ENCODE results near the gene TNFRSF6B.
"Not testable (repeated sequence)": the region's sequence is repeated elsewhere in the genome, so short reads cannot be mapped to it uniquely, and the experiment has no call there.

Gene TNFRSF6B

DNA sequence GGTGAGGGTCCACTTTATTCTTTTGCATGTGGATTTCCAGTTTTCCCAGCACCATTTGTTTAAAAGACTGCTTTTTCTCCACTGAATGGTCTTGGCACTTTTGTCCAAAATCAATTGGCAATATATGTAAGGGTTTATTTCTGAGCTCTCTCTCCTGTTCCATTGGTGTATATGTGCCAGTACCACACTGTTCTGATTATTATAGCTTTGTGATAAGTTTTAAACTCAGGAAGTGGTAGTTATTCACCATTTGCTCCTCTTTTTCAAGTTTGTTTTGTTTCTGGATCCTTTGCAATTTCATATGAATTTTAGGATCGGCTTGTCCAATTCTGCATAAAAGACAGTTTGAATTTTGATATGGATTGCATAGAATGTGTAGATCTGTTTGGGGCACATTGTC lies 15.7 kb downstream of the TNFRSF6B start:
- DNase-seq, result no peak

DNA sequence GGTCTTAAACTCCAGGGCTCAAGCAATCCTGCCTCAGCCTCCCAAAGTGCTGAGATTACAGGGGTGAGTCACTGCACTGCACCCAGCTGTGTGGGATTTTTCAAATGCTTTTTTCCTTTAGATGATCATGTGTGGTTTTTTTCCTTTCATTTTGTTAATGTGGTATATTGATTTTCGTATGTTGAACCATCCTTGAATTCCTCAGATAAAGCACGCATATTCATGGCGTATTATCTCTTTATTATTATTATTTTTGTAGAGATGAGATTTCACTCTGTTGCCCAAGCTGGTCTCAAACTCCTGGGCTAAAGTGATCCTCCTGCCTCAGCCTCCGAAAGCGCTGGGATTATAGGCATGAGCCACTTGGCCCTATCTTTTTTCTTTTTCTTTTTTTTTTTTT lies 18.4 kb downstream of the TNFRSF6B start:
- DNase-seq, result no peak

DNA sequence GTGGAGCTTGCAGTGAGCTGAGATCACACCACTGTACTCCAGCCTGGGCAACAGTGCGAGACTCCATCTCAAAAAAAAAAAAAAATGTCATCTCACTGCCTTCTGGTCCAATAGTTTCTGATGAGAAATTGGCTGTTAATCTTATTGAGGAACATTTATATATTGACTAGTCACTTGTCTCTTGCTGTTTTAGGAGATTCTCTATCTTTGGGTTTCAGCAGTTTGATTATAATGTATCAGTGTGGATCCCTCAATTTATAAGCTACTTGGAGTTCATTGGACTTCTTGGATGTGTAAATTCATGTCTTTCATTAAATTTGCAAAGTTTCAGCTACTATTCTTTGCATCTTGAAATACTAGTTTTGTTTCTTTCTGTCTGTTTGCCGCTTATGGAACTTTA lies 22.5 kb downstream of the TNFRSF6B start:
- DNase-seq, result no peak

DNA sequence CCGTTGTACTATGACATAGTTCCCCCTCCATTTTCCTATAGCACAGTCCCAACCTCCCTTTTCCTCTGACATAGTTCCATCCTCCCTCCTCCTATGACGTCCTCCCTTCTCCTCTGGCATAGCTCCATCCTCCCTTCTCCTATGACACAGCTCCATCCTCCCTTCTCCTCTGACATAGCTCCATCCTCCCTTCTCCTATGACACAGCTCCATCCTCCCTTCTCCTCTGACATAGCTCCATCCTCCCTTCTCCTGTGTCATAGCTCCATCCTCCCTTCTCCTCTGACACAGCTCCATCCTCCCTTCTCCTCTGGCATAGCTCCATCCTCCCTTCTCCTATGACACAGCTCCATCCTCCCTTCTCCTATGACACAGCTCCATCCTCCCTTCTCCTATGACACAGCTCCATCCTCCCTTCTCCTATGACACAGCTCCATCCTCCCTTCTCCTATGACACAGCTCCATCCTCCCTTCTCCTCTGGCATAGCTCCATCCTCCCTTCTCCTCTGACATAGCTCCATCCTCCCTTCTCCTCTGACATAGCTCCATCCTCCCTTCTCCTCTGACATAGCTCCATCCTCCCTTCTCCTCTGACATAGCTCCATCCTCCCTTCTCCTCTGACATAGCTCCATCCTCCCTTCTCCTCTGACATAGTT lies 26.6 kb downstream of the TNFRSF6B start:
- DNase-seq, result not testable (repeated sequence)

DNA sequence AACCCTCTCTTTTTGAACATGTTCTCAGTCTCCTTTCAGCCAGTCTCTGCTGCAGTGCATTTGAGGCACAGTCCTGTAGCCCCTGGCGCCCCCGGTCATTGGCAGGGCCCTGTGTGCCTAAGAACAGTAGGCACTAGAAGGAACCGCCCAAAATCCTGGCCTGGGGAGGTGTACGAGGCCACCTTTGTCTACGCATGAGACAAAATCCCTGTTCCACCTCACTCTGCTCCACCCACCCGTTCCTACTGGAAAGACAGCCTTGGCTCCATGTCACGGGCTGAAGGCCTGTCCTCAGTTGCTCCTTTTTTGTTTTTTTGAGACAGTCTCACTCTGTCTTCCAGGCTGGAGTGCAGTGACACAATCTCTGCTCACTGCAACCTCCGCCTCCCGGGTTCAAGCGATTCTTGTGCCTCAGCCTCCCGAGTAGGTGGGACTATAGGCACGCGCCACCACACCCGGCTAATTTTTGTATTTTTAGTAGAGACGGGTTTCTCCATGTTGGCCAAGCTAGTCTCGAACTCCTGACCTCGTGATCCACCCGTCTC lies 33.8 kb downstream of the TNFRSF6B start:
- not testable (repeated sequence) for DNase-seq

DNA sequence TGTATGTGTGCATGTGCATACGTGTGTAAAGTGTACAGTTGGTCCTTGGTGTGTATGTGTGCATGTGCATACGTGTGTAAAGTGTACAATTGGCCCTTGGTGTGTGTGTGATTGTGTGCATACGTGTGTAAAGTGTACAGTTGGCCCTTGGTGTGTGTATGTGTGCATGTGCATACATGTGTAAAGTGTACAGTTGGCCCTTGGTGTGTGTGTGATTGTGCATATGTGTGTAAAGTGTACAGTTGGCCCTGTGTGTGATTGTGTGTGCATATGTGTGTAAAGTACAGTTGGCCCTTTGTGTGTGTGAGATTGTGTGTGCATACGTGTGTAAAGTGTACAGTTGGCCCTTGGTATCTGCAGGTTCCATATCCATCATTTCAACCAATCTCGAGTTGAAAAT lies 35.0 kb downstream of the TNFRSF6B start:
- DNase-seq, result no peak

DNA sequence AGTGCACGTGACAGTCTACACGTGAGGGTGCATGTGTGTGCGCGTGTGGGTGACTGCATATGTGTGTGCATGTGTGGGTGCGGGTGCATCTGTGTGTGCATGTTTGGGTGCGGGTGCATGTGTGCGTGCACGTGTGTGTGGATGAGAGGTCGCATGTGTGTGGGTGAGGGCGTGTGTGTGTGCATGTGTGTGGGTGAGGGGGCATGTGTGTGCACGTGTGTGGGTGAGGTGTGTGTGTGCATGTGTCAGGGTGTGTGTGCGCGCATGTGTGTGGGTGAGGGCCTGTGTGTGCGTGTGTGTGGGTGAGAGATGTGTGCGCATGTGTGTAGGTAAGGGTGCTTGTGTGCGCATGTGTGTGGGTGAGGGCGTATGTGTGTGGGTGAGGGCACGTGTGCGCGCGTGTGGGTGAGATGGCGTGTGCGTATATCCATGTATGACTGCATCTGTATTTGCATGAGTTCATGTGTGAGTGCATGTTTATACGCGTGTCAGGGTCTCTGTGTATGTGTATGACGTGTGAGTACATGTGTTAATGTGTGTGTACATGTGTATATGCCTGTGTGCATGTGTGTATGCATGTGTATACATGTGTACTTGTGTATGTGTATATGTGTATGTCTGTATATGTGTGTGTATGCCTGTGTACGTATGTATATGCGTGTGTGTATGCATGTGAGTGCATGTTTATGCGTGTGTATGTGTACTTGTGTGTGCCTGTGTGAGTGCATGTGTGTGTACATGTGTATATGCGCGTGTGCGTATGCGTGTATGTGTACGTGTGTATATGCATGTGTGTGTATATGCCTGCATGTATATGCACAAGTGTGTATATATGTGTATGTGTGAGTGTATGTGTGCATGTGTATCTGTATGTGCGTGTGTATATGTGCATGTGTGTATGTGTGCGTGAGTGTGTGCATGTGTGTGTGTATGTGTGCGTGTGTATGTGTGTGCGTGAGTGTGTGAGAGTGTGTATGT lies 36.0 kb downstream of the TNFRSF6B start:
- no peak for DNase-seq

DNA sequence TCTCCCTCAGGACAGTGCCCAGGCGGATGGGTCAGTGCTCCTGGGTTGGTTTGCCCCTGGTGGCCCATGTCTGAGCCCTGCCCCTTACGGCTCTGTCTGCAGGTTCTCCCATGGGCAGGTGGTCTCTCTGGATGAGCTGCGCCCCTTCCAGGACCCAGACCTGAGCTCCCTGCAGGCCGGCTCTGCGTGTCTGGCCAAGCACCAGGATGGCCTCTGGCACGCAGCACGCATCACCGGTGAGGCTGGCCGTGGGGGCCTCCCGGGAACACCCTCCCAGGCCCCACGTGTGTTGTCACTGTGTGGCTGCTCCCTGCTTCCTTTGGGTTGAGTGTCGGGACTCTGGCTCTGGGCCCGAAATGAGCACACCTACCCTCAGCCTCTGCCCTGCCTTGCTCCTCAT lies 36.7 kb downstream of the TNFRSF6B start:
- no peak for DNase-seq

DNA sequence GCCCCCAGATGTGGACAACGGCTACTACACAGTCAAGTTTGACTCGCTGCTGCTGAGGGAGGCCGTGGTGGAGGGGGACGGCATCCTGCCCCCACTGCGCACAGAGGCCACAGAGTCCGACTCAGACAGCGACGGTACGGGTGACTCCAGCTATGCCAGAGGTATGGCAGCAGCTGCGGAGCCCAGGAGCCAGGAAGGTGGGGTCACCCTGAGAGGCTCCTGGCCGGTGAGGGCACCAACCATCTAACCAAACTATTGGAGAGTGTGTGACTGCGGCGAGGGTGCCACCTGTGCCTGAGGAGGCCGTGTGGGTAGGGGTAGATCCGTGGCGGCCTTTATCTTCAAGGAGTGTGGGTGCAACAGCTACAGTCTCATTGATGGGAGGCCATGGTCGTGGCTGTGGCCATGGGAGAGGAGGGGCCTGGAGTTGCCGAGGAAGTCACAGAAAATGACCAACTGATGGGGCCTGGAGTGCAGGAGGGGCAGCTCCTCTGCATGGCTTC lies 37.2 kb downstream of the TNFRSF6B start:
- no peak for DNase-seq

DNA sequence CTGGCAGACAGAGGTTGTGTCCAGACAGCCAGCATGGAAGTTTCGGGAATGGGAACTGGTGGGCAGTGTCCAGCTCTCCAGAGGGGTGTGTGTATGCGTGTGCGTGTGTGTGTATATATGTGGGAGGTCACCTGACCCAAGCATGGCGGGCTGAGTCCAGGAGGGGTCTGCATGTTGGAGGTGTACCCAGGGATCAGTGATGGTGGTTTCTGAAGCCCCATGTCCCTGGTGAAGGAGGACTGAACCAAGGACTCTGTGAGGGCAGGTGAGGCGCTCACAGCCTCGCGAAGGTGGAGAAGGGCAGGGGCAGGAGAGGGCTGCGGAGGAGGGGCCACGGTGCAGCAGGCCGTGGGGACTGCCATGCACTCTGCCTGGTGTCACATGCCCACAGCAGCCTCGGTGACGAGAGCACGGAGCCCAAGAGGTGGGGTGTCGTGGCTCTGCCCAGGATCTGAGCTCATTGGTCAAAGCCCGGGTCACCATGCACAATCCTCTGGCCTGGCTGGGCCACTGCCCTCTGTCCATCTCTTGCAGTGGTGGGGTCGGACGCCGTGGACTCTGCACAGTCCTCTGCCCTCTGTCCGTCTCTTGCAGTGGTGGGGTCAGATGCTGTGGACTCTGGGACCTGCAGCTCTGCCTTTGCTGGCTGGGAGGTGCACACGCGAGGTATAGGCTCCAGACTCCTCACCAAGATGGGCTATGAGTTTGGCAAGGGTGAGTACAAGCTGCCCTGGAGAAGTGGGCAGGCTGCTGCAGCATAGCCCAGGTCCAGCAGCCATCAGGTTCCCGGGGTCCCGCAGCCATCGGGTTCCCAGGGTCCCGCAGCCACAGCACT lies 37.9 kb downstream of the TNFRSF6B start:
- no peak for DNase-seq

DNA sequence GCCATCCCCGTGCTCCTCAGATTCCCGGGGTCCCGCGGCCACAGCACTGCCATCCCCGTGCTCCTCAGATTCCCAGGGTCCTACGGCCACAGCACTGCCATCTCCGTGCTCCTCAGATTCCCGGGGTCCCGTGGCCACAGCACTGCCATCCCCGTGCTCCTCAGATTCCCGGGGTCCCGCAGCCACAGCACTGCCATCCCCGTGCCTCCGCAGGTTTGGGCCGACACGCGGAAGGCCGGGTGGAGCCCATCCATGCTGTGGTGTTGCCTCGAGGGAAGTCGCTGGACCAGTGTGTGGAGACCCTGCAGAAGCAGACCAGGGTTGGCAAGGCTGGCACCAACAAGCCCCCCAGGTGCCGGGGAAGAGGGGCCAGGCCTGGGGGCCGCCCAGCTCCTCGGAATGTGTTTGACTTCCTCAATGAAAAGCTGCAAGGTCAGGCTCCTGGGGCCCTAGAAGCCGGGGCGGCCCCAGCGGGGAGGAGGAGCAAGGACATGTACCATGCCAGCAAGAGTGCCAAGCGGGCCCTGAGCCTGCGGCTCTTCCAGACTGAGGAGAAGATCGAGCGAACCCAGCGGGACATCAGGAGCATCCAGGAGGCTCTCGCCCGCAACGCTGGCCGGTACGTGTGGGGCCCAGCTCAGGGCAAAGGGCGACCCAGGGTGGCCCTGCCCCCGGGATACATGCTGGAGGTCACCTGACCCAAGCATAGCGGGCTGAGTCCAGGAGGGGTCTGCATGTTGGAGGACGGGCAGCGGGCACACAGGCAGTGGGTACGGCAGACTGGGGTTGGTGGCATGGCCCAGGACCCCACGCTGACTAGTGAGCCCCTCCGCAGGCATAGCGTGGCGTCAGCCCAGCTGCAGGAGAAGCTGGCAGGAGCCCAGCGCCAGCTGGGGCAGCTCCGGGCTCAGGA lies 38.8 kb downstream of the TNFRSF6B start:
- DNase-seq, result no peak

DNA sequence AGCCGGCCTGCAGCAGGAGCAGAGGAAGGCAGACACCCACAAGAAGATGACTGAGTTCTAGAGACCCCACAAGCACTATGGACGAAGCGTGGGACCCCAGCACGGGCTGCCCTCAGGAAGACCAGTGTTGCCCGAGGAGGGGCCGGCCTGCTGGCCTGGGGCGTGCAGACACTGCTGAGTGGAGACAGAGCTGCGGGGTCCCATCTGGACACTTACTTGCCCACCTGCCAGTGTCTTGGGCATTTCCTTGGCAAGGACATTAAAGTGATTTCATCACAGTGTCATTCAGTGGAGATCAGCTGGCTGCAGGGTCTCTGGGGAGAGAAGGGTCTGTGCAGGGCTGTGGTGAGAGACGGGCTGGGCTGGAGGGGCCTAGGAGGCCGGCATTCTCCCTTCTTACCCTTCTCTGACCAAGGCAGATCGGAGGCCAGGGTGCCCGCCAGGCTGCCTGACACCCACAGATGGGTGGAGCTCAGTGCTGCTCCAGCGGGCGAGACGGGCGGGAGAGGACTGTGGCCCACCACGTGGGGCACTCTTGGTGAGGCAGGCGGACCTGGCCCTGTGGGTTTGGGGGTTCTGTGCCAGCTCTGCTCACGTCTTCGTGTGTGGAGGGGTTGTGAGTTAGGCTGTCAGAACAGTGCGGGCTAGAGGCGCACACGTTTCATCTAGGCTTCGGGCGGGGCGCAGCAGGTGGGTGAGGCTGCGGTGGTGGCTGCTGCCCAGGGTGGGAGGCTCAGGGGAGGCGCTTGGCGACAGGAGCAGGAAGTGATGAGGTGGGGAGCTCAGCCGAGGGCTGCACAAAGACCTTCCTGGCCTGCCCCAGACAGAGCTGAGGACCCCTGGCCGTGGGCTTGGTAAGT lies 39.6 kb downstream of the TNFRSF6B start, which contains the start of gene LIME1:
LIME1 (plus strand) TSS at position 806 of the 860 bp plus-strand sequence. CDS start 886 bp downstream, outside the sequence.
- DNase-seq, result no peak

DNA sequence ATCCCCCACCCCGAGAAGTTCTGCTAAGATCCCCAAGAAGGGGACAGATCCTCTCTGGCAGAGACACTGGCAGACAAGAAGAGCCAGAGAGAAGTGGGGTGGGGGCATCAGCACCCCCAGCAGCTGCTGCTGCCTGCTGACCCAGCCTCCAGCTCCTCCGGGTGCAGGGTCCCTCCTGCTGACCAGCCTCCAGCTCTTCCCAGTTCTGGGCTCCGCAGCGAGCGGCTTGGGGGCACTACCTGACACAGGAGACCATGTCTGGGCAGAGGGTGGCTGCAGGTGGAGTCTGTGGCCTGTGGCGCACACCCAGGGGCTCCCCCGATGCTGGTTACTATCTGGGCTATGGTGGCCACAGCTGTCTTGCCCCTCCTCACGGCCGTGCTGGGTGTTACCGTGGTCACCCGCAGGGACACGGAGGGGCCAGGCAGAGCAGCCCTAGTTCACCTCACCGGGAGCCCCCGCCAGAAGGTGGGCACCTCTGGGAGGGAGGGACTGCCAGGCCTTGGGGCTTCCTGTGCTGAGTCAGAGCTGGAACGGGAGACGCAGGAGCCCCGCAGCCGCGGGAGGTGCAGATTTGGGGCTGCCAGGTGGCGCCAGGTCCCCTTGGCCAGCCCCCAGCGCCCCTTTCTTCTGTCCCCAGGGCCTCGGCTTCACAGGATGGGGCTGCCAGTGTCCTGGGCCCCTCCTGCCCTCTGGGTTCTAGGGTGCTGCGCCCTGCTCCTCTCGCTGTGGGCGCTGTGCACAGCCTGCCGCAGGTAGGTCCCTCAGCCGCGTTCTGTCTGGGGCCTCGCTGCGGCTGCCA lies 40.6 kb downstream of the TNFRSF6B start:
- no peak for DNase-seq

DNA sequence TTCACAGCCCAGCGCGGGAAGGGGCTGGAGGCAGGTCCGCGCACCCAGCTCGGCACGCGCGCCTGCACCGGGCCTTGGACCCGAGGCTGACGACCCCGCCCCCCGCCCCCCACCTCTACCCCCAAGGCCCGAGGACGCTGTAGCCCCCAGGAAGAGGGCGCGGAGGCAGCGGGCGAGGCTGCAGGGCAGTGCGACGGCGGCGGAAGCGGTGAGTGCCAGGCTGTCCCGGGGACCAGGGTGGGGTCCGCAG lies 41.2 kb downstream of the TNFRSF6B start:
- DNase-seq, result no peak

DNA sequence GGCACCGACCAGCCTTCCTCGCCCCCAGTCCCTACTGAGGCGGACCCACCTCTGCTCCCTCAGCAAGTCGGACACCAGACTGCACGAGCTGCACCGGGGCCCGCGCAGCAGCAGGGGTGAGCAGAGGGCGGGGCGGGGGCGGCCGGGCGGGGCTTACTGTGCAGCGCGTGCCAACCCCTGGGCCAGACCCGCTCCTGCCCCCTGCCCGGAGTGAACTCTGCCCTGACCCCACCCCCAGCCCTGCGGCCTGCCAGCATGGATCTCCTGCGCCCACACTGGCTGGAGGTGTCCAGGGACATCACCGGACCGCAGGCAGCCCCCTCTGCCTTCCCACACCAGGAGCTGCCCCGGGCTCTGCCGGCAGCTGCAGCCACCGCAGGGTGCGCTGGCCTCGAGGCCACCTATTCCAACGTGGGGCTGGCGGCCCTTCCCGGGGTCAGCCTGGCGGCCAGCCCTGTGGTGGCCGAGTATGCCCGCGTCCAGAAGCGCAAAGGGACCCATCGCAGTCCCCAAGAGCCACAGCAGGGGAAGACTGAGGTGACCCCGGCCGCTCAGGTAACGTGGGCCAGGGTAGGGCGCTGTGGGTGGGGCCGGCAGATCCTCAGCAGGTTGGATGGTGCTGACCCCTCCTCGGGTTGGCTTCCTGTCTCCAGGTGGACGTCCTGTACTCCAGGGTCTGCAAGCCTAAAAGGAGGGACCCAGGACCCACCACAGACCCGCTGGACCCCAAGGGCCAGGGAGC lies 41.7 kb downstream of the TNFRSF6B start:
- no peak for DNase-seq

DNA sequence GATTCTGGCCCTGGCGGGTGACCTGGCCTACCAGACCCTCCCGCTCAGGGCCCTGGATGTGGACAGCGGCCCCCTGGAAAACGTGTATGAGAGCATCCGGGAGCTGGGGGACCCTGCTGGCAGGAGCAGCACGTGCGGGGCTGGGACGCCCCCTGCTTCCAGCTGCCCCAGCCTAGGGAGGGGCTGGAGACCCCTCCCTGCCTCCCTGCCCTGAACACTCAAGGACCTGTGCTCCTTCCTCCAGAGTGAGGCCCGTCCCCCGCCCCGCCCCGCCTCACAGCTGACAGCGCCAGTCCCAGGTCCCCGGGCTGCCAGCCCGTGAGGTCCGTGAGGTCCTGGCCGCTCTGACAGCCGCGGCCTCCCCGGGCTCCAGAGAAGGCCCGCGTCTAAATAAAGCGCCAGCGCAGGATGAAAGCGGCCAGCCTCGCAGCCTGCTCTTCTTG lies 42.3 kb downstream of the TNFRSF6B start:
- DNase-seq, result peak in 1 of 3 experiments; percentile 40

DNA sequence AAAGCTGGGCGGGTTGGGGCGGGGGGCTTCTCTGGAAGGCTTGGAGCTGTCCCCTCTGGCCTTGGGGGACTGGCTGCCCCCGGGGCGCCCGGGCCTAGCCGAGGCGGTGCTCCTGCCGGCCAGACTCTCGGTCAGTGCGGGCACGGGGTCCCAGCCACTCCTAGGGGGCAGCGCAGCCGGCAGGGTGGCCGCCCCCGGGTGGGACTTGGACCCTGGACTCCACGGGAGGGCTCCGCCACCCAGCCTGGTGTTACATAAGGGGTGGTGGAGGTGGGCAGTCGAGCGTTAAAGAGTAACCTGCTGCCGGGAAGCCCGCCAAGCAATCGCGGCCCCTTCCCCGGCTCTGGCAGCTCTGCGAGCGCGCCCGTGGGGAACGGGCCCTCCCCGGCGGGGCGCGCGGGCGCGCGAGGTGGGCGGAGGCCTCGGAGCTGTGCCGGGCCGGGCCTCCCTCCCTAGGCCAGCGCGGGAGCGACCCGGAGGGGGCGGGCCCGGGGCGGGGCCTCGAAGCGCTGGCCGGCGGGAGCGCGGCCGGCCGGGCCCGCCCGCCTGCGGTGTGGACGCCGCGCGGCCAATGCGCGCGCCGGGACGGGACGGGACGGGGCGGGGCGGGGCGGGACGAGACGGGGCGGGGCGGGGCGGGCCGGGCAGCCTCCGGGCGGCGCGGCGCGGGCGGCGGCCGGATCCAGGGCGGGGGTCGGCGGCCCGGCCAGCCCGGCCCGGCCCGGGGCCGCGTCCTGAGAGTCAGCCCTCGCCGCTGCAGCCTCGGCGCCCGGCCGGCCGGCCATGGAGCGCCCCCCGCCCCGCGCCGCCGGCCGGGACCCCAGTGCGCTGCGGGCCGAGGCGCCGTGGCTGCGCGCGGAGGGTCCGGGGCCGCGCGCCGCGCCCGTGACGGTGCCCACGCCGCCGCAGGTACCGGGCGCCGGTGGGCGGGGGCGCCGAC lies 42.9 kb downstream of the TNFRSF6B start, which contains the start of gene SLC2A4RG:
SLC2A4RG (plus strand) TSS at position 647 of the 940 bp plus-strand sequence; CDS start at position 784, 137 bp downstream.
- peak; percentile 66 to 91 (median 70) for DNase-seq
